H1 (cell line): ENCODE results near the gene KCNH8. TPM values are rescaled to one million over a fixed set of nuclear protein-coding genes. Genes with fewer than 3 reads are reported as not detected.

ENCODE experiments used
- CTCF ChIA-PET: fragments of 300-600 bp; sonication (Branson Sonifier 250); formaldehyde crosslinking; loops from one replicate; lab custom pipeline; 2021; ENCODE audit not compliant: partially characterized antibody; lab: Charles Lee
- POLR2A ChIA-PET: fragments of 300-600 bp; sonication (Branson Sonifier 250); formaldehyde crosslinking; loops from one replicate; lab custom pipeline; 2021; ENCODE audit warnings: inconsistent platforms; ENCODE audit not compliant: partially characterized antibody; lab: Charles Lee
- DNase-seq, 2 experiments: peaks; one replicate each; pipeline versions ENCODE4 v3.0.0 to v3.0.0-alpha.2; 2010 to 2022; ENCODE audit warnings: low spot score in 2 of 2, low read depth in 1 of 2, mixed read lengths in 1 of 2
- FAIRE-seq: peaks from 2 replicates; lab custom pipeline; 2011; peaks lifted over from hg19 to GRCh38; lab: Jason Lieb, UNC
- H2AFZ ChIP-seq: 2 replicates; pipeline ENCODE4 v1.8.1; 2012; ENCODE audit warnings: low read length, inconsistent platforms
- H2AK5ac ChIP-seq: 2 replicates; pipeline ENCODE4 v1.6.1; 2013; ENCODE audit warnings: low read depth, low read length
- H2BK120ac ChIP-seq: replicated peaks from 2 replicates; pipeline ENCODE3; 2013; ENCODE audit warnings: low read depth, low read length, inconsistent platforms
- H2BK12ac ChIP-seq: 2 replicates; pipeline ENCODE4 v1.6.1; 2013; ENCODE audit warnings: low read depth, low read length
- H2BK15ac ChIP-seq: 2 replicates; pipeline ENCODE4 v1.6.1; 2013; ENCODE audit warnings: low read length
- H2BK20ac ChIP-seq: 2 replicates; pipeline ENCODE4 v1.6.1; 2013; ENCODE audit warnings: low read length
- H2BK5ac ChIP-seq: 2 replicates; pipeline ENCODE4 v1.6.1; 2013; ENCODE audit warnings: low read depth, low read length
- H3K14ac ChIP-seq: 2 replicates; pipeline ENCODE4 v1.6.1; 2013; ENCODE audit warnings: inconsistent platforms; ENCODE audit not compliant: insufficient read length
- H3K18ac ChIP-seq: 2 replicates; pipeline ENCODE4 v1.6.1; 2013; ENCODE audit warnings: low read length; ENCODE audit errors: extremely low read depth
- H3K23ac ChIP-seq: 2 replicates; pipeline ENCODE4 v1.6.1; 2013; ENCODE audit warnings: inconsistent platforms; ENCODE audit not compliant: insufficient read length
- H3K23me2 ChIP-seq: 2 replicates; pipeline ENCODE4 v1.6.1; 2013; ENCODE audit warnings: low read depth, low read length
- H3K27ac ChIP-seq: 2 replicates; pipeline ENCODE4 v1.6.1; 2011; ENCODE audit warnings: low read depth, low read length, inconsistent platforms
- H3K27me3 ChIP-seq, 4 experiments: replicated peaks in 1 of 4; 1 replicate in 1 of 4; 2 replicates in 3 of 4; pipeline versions ENCODE4 v1.6.1 to v1.8.1; 2011 to 2013; ENCODE audit warnings: low read length in 3 of 4, mild to moderate bottlenecking in 3 of 4, inconsistent platforms in 2 of 4, mixed read lengths in 2 of 4, moderate library complexity in 1 of 4; ENCODE audit not compliant: control insufficient read depth in 3 of 4, insufficient read depth in 3 of 4; ENCODE audit errors: extremely low read depth in 1 of 4
- H3K36me3 ChIP-seq, 4 experiments: 2 replicates each; pipeline versions ENCODE4 v1.6.1 to v1.8.1; 2011 to 2013; ENCODE audit warnings: mild to moderate bottlenecking in 4 of 4, low read length in 3 of 4, moderate library complexity in 2 of 4, control low read depth in 1 of 4, inconsistent platforms in 1 of 4; ENCODE audit not compliant: insufficient read depth in 4 of 4, control insufficient read depth in 2 of 4
- H3K4ac ChIP-seq: replicated peaks from 2 replicates; pipeline ENCODE3; 2013; ENCODE audit warnings: low read length, low read depth, mixed read lengths, inconsistent platforms; ENCODE audit not compliant: insufficient read length
- H3K4me1 ChIP-seq, 4 experiments: replicated peaks in 1 of 4; 1 replicate in 1 of 4; 2 replicates in 3 of 4; pipeline versions ENCODE4 v1.6.1 to v1.8.1; 2011 to 2013; ENCODE audit warnings: low read length in 3 of 4, inconsistent platforms in 2 of 4, mixed read lengths in 1 of 4; ENCODE audit not compliant: insufficient read depth in 4 of 4, control insufficient read depth in 3 of 4
- H3K4me2 ChIP-seq, 2 experiments: 2 replicates each; pipeline versions ENCODE4 v1.6.1 to v1.8.1; 2011 to 2013; ENCODE audit warnings: low read depth in 2 of 2, low read length in 2 of 2, control low read depth in 1 of 2, inconsistent platforms in 1 of 2, mild to moderate bottlenecking in 1 of 2; ENCODE audit not compliant: insufficient read depth in 1 of 2
- H3K4me3 ChIP-seq, 4 experiments: fragments of 200-600, 300-600 bp in 1 of 4; sonication (generic), shearing (Covaris generic), sonication (Bioruptor Twin) in 1 of 4; 2 replicates each; pipeline versions ENCODE4 v1.5.1 to v1.8.1; 2011 to 2016; ENCODE audit warnings: low read length in 4 of 4, low read depth in 3 of 4, control low read depth in 2 of 4, inconsistent platforms in 2 of 4, mild to moderate bottlenecking in 2 of 4, mixed read lengths in 1 of 4, moderate library complexity in 1 of 4; ENCODE audit not compliant: insufficient read depth in 2 of 4; ENCODE audit errors: extremely low read depth in 1 of 4
- H3K56ac ChIP-seq: replicated peaks from 2 replicates; pipeline ENCODE3; 2013; ENCODE audit warnings: low read depth, mild to moderate bottlenecking, mixed read lengths, low read length, inconsistent platforms; ENCODE audit not compliant: insufficient read length
- H3K79me1 ChIP-seq: 2 replicates; pipeline ENCODE4 v1.6.1; 2013; ENCODE audit warnings: low read depth, low read length, control low read depth
- H3K79me2 ChIP-seq, 2 experiments: 2 replicates each; pipeline versions ENCODE4 v1.6.1 to v1.8.1; 2012 to 2013; ENCODE audit warnings: low read length in 2 of 2, mild to moderate bottlenecking in 2 of 2, inconsistent platforms in 1 of 2; ENCODE audit not compliant: insufficient read depth in 2 of 2, control insufficient read depth in 1 of 2
- H3K9ac ChIP-seq, 4 experiments: replicated peaks in 1 of 4; 1 replicate in 1 of 4; 2 replicates in 3 of 4; pipeline versions ENCODE4 v1.6.1 to v1.8.1; 2011 to 2013; ENCODE audit warnings: low read depth in 3 of 4, low read length in 3 of 4, control low read depth in 2 of 4, mild to moderate bottlenecking in 2 of 4, moderate library complexity in 2 of 4, inconsistent platforms in 1 of 4; ENCODE audit errors: extremely low read depth in 1 of 4
- H3K9me3 ChIP-seq, 2 experiments: 2 replicates each; pipeline versions ENCODE4 v1.6.1 to v1.8.1; 2012 to 2013; ENCODE audit warnings: mild to moderate bottlenecking in 2 of 2, moderate library complexity in 2 of 2, control low read depth in 1 of 2, inconsistent platforms in 1 of 2, low read depth in 1 of 2, low read length in 1 of 2, mixed read lengths in 1 of 2; ENCODE audit not compliant: insufficient read depth in 2 of 2
- H4K20me1 ChIP-seq, 2 experiments: replicated peaks in 1 of 2; 2 replicates each; pipeline versions ENCODE3 to v1.8.1; 2011 to 2013; ENCODE audit warnings: inconsistent platforms in 2 of 2, low read length in 2 of 2, mild to moderate bottlenecking in 1 of 2; ENCODE audit not compliant: insufficient read depth in 2 of 2, control insufficient read depth in 1 of 2
- H4K5ac ChIP-seq: 2 replicates; pipeline ENCODE4 v1.6.1; 2013; ENCODE audit warnings: low read length, low read depth, mixed read lengths, inconsistent platforms; ENCODE audit not compliant: insufficient read length
- H4K8ac ChIP-seq: 2 replicates; pipeline ENCODE4 v1.8.0; 2013; ENCODE audit warnings: mild to moderate bottlenecking, moderate library complexity, low read length, inconsistent platforms; ENCODE audit not compliant: insufficient read depth; ENCODE audit errors: extremely low read depth
- H4K91ac ChIP-seq: replicated peaks from 2 replicates; pipeline ENCODE3; 2013; ENCODE audit warnings: low read length, mixed read lengths, inconsistent platforms; ENCODE audit not compliant: insufficient read length
- RAD21 ChIP-seq, 2 experiments: IDR thresholded peaks in 1 of 2; conservative IDR thresholded peaks in 1 of 2; 2 replicates each; pipeline ENCODE4 v1.6.1; 2011; ENCODE audit warnings: low read depth in 2 of 2, low read length in 2 of 2, improper control_type of control experiment in 1 of 2, inconsistent platforms in 1 of 2, mild to moderate bottlenecking in 1 of 2, moderate library complexity in 1 of 2
- RFX5 ChIP-seq: IDR thresholded peaks from 2 replicates; pipeline ENCODE4 v1.6.1; 2011; ENCODE audit warnings: low read depth, low read length, improper control_type of control experiment, borderline replicate concordance
- SIRT6 ChIP-seq: IDR thresholded peaks from one replicate; pipeline ENCODE4 v1.7.1; 2012; ENCODE audit warnings: low read length, inconsistent platforms
- YY1 ChIP-seq: IDR thresholded peaks from 2 replicates; pipeline ENCODE4 v1.6.1; 2011; ENCODE audit warnings: low read depth, mild to moderate bottlenecking, low read length
- WGBS, 2 experiments: shearing (Covaris generic) in 1 of 2; methylation state at CpG; one replicate each; pipeline versions ENCODE4 v1.1.6 to v1.1.7; 2013 to 2015; ENCODE audit warnings: low lambda C conversion rate in 2 of 2, mixed read lengths in 2 of 2, inconsistent platforms in 1 of 2, low coverage in 1 of 2, missing lambda C conversion rate in 1 of 2; ENCODE audit not compliant: insufficient replicate concordance in 2 of 2, insufficient coverage in 1 of 2, insufficient read length in 1 of 2; ENCODE audit errors: extremely low coverage in 1 of 2, missing lambda C conversion rate in 1 of 2; 5-methylcytosine and 5-hydroxymethylcytosine counted together
- polyA plus RNA-seq, 7 experiments: library from polyadenylated mRNA; depleted of rRNA in 3 of 7; stranded (reverse) in 5 of 7; unstranded in 2 of 7; fragments of >200 nt in 5 of 7; fragments of 200-250 nt in 2 of 7; gene quantifications; 1 replicate in 5 of 7; 2 replicates in 1 of 7; 4 replicates in 1 of 7; pipeline versions ENCODE4 v1.2.1 to v1.2.3, GENCODE V29; 2011 to 2013; ENCODE audit warnings: missing spikeins in 2 of 7, mixed read lengths in 2 of 7
- total RNA-seq: library from RNA; stranded (reverse); fragmentation: NEBNext Ultra II Directional; extraction: Animal tissue kit (Norgen Biotek cat#: 25700); gene quantifications from 2 replicates; pipeline ENCODE4 v1.2.1, GENCODE V29; 2021
- TF ChIP-seq, protein P1 (sequence below), 3 experiments: IDR thresholded peaks; 1 replicate in 2 of 3; 2 replicates in 1 of 3; pipeline versions ENCODE4 v1.5.1 to v1.6.1; 2011; ENCODE audit warnings: low read length in 3 of 3, mild to moderate bottlenecking in 3 of 3, inconsistent platforms in 2 of 3, low read depth in 1 of 3, moderate library complexity in 1 of 3; ENCODE audit not compliant: insufficient read depth in 1 of 3; ENCODE audit errors: control extremely low read depth in 1 of 3

KCNH8 gene
- total and polyA plus RNA-seq, 2 of the 8 experiments (the other 6 are each of a cell fraction or from before 2014, with no cell fraction given) = 2.2 to 2.4 TPM

DNA sequence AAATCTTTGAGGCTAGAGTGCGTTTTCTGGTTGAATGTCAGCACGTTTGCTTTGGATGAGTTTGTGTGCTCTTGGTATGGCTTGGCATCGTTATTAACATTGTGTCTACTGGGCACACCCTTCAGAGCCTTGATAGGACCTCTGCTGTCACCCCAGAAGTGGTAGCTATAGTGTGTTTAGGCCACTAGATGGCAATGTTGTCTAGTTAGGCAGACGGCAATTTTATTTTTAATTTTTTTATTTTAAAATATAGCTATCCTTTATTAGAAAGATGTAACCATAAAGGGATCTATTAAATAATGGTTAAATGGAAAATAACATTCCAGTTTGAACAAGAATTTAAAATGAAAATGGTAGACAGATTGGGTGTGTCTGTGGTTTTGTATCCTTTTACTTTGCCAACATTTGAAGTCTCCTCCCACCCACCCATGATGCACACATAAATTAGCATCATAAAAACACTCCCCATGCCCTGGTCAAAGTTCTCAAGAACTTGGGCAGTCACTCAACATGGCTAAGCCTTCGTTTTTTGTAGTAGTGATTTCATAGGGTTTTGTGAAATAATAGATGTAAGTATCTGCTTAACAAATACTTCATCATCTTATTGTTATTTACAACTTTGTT is 200.7 kb downstream of the KCNH8 start:
- ChIA-PET CTCF (interaction anchor here (0.6 to 5.2 kb wide), 35 partner anchors 8 to 681 kb away, joined by 3 to 40 read pairs (median 3); no protein-coding TSS in a partner anchor), POLR2A (no interaction called here)
- Histone ChIP-seq H3K4me3 (no peak overlapping the region), H3K4me2 (no peak overlapping the region; a peak in 1 of 4 replicates), H2AFZ (no peak overlapping the region), H3K23me2 (no peaks in the 10 kb centered on the region), H2BK15ac (no peak overlapping the region), H4K91ac (no peak overlapping the region), H3K27ac (no peak overlapping the region), H3K18ac (no peak overlapping the region), H3K36me3 (no peaks in the 10 kb centered on the region; a peak in 1 of 8 replicates), H2BK120ac (no peak overlapping the region), H3K4ac (no peak overlapping the region), H3K14ac (no peak overlapping the region), H4K5ac (no peak overlapping the region), H4K20me1 (no peaks in the 10 kb centered on the region), H2BK20ac (no peak overlapping the region), H3K56ac (no peak overlapping the region), H2AK5ac (no peak overlapping the region), H2BK12ac (no peak overlapping the region), H3K9me3 (no peaks in the 10 kb centered on the region), H3K4me1 (peaks cover 0 to 6% (median 0%) of the 10 kb centered on the region in 4 experiments; a peak in 1 of 7 replicates), H3K79me2 (no peaks in the 10 kb centered on the region), H3K23ac (no peak overlapping the region), H3K79me1 (no peaks in the 10 kb centered on the region), H3K9ac (no peak overlapping the region), H3K27me3 (no peaks in the 10 kb centered on the region), H4K8ac (no peak overlapping the region), H2BK5ac (no peak overlapping the region)
- FAIRE-seq (no peak), DNase-seq (no peak)
- TF ChIP-seq, protein P1, sequence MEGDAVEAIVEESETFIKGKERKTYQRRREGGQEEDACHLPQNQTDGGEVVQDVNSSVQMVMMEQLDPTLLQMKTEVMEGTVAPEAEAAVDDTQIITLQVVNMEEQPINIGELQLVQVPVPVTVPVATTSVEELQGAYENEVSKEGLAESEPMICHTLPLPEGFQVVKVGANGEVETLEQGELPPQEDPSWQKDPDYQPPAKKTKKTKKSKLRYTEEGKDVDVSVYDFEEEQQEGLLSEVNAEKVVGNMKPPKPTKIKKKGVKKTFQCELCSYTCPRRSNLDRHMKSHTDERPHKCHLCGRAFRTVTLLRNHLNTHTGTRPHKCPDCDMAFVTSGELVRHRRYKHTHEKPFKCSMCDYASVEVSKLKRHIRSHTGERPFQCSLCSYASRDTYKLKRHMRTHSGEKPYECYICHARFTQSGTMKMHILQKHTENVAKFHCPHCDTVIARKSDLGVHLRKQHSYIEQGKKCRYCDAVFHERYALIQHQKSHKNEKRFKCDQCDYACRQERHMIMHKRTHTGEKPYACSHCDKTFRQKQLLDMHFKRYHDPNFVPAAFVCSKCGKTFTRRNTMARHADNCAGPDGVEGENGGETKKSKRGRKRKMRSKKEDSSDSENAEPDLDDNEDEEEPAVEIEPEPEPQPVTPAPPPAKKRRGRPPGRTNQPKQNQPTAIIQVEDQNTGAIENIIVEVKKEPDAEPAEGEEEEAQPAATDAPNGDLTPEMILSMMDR (IDR thresholded peaks at IDR 0.05; ENCODE audit: control extremely low read depth in 1 of 3, insufficient read depth in 1 of 3, low read depth in 1 of 3, low read length in 3 of 3) = peak in 2 of 3 experiments; percentile 60 to 63; a peak in 3 of 4 replicates
- TF ChIP-seq RFX5 = no peak
- no peak for TF ChIP-seq SIRT6
- TF ChIP-seq RAD21 (IDR thresholded peaks at IDR 0.05 in 1 of 2, conservative IDR thresholded peaks at IDR 0.05 in 1 of 2; ENCODE audit: low read depth in 2 of 2, low read length in 2 of 2) = peak; percentile 81 to 82
- no peak for TF ChIP-seq YY1
- WGBS, 2 experiments = 34% methylated on average over 5 of the region's 5 CpGs; no CpG with 5 or more reads in 1 of the 2 experiments
